Measurements from ENCODE around the gene COL1A1.

COL1A1 gene

GRCh38 chr17:50205963-50206505, 4.6 kb upstream of the COL1A1 start:
- Histone ChIP-seq H3K27me3 (ENCODE audit: insufficient read depth, low read length, poor library complexity) (peaks cover 65% of the 10 kb centered on the region), H3K9me3 (ENCODE audit: insufficient read depth, low read length, severe bottlenecking) (no peaks in the 10 kb centered on the region), H3K4me2 (ENCODE audit: insufficient read depth, low read length) (no peak overlapping the region), H3K27ac (ENCODE audit: low read length) (no peak overlapping the region), H2AFZ (ENCODE audit: low read depth, low read length) (no peak overlapping the region), H3K79me2 (ENCODE audit: insufficient read depth, low read length) (no peaks in the 10 kb centered on the region), H3K36me3 (ENCODE audit: insufficient read depth, low read length) (no peaks in the 10 kb centered on the region), H3K4me1 (ENCODE audit: insufficient read depth, low read length) (no peaks in the 10 kb centered on the region), H3K4me3 (ENCODE audit: low read depth in 1 of 2, low read length in 2 of 2) (no peak overlapping the region), H3K9ac (ENCODE audit: low read depth, low read length) (no peak overlapping the region), H4K20me1 (ENCODE audit: insufficient read depth, low read length) (peaks cover 16% of the 10 kb centered on the region)
- DNase-seq (no peak), ATAC-seq (ENCODE audit: insufficient read depth, low read depth) (no peak)
- TF ChIP-seq CTCF (IDR thresholded peaks at IDR 0.05; ENCODE audit: borderline replicate concordance, extremely low read depth, low read length, poor library complexity, severe bottlenecking) (no peak), EZH2 (IDR thresholded peaks at IDR 0.05; ENCODE audit: borderline replicate concordance, low read depth, low read length, severe bottlenecking) (no peak)

GRCh38 chr17:50205111-50205962, 3.9 kb upstream of the COL1A1 start:
- Histone ChIP-seq H3K27me3 (ENCODE audit: insufficient read depth, low read length, poor library complexity) (peaks cover 63% of the 10 kb centered on the region), H3K9ac (ENCODE audit: low read depth, low read length) (no peak overlapping the region)
- no peak for DNase-seq

GRCh38 chr17:50204431-50204830, 3.0 kb upstream of the COL1A1 start:
- no peak for DNase-seq
- Histone ChIP-seq H3K9me3 (ENCODE audit: insufficient read depth, low read length, severe bottlenecking) (no peaks in the 10 kb centered on the region), H4K20me1 (ENCODE audit: insufficient read depth, low read length) (peaks cover 8% of the 10 kb centered on the region), H3K9ac (ENCODE audit: low read depth, low read length) (no peak overlapping the region), H3K36me3 (ENCODE audit: insufficient read depth, low read length) (no peaks in the 10 kb centered on the region), H3K4me1 (ENCODE audit: insufficient read depth, low read length) (peaks cover 14% of the 10 kb centered on the region), H3K4me2 (ENCODE audit: insufficient read depth, low read length) (no peak overlapping the region), H3K79me2 (ENCODE audit: insufficient read depth, low read length) (no peaks in the 10 kb centered on the region), H3K27ac (ENCODE audit: low read length) (no peak overlapping the region), H3K27me3 (ENCODE audit: insufficient read depth, low read length, poor library complexity) (peaks cover 54% of the 10 kb centered on the region), H2AFZ (ENCODE audit: low read depth, low read length) (no peak overlapping the region), H3K4me3 (ENCODE audit: low read depth in 1 of 2, low read length in 2 of 2) (no peak overlapping the region)
- no peak for ATAC-seq (ENCODE audit: insufficient read depth, low read depth)
- no peak for TF ChIP-seq EZH2 (IDR thresholded peaks at IDR 0.05; ENCODE audit: borderline replicate concordance, low read depth, low read length, severe bottlenecking)
- TF ChIP-seq CTCF (IDR thresholded peaks at IDR 0.05; ENCODE audit: borderline replicate concordance, extremely low read depth, low read length, poor library complexity, severe bottlenecking): no peak

More at GRCh38 chr17:50205111-50205962, 3.9 kb upstream of the COL1A1 start:
- no peaks in the 10 kb centered on the region for H3K9me3 ChIP-seq (ENCODE audit: insufficient read depth, low read length, severe bottlenecking)
- peaks cover 14% of the 10 kb centered on the region for H4K20me1 ChIP-seq (ENCODE audit: insufficient read depth, low read length)
- no peak overlapping the region for H3K4me3 ChIP-seq (ENCODE audit: low read depth in 1 of 2, low read length in 2 of 2)
- ATAC-seq (ENCODE audit: insufficient read depth, low read depth): no peak
- no peak overlapping the region for H3K27ac ChIP-seq (ENCODE audit: low read length)
- H3K4me1 ChIP-seq (ENCODE audit: insufficient read depth, low read length): peaks cover 7% of the 10 kb centered on the region
- H3K36me3 ChIP-seq (ENCODE audit: insufficient read depth, low read length): no peaks in the 10 kb centered on the region
- H2AFZ ChIP-seq (ENCODE audit: low read depth, low read length): no peak overlapping the region
- TF ChIP-seq EZH2 (IDR thresholded peaks at IDR 0.05; ENCODE audit: borderline replicate concordance, low read depth, low read length, severe bottlenecking): no peak
- no peak for TF ChIP-seq CTCF (IDR thresholded peaks at IDR 0.05; ENCODE audit: borderline replicate concordance, extremely low read depth, low read length, poor library complexity, severe bottlenecking)
- no peaks in the 10 kb centered on the region for H3K79me2 ChIP-seq (ENCODE audit: insufficient read depth, low read length)
- no peak overlapping the region for H3K4me2 ChIP-seq (ENCODE audit: insufficient read depth, low read length)

Data from DND-41 (cell line).